SIG-M5 treated with dmso at 0.1 percent for 504 hours (cell line): ENCODE data around the gene LRP2.

Source experiments
- DNase-seq: peaks from one replicate; lab custom pipeline; 2025; ENCODE audit not compliant: unreplicated experiment; lab: John Stamatoyannopoulos, UW

LRP2 gene

DNA sequence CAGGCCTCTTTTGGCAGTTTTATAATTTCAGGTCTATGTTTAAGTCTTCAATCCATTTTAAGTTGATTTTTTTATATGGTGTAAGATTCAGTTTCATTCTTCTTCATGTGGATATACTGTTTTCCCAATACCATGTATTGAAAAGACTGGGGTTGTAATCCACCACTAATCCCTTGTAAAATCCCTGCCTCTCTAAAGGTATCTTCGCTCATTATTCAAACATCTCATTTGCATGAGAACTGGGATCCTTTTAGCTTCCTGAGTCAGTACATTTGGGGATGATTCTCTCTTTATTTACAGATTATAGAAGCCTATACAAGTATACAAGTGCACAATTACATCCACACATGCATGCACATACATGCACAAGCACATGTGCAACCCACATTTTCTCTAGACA, 267.7 kb downstream of the LRP2 start:
- DNase-seq, result no peak

DNA sequence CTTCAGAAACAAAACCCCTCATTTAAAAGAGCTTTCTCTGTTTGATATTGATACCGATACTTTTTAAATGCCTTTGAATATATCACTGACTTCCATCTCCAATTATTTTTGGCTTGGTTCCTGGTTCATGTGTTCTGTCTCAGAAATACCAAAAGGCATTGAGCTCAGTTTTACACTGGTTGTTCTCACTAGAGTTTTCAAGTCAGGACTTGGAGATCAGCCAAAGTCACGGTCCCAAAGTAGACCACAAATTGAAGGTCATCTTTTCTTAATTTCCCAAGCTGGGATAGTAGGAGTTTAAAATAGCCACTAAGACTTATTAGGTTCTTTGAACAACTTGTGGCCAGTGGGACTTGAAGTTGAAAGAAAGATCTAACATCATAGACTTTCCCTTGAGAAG, 268.8 kb downstream of the LRP2 start:
- no peak for DNase-seq

DNA sequence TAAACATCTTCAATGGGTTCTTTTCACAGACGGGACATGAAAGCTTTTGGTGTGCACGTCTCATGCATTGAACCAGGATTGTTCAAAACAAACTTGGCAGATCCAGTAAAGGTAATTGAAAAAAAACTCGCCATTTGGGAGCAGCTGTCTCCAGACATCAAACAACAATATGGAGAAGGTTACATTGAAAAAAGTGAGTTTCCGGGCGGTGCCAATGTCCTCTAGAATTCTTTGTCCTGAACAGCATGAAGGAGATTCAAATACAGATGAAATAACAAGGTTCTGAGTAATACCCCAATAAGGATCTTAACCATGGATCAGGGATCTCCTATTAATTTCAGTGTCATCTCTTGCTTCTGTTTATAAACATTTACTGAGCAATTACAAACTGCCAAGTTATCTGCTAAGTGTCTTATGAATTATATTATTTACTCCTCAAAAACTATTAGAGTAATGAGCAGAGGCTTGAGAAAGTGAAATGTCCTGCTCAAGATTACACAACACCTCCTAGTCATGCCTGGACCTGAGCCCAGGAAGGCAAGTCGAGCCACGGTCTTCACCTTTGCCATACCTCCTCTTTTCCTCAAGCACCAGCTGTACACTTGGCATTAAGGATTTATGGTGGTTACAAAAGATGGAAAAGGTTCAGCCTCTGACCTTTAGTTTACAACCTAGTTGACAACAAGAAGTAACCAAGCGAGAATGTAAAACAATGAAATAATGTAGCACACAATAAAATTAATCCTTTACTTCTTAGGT, 270.4 kb downstream of the LRP2 start:
- no peak for DNase-seq

DNA sequence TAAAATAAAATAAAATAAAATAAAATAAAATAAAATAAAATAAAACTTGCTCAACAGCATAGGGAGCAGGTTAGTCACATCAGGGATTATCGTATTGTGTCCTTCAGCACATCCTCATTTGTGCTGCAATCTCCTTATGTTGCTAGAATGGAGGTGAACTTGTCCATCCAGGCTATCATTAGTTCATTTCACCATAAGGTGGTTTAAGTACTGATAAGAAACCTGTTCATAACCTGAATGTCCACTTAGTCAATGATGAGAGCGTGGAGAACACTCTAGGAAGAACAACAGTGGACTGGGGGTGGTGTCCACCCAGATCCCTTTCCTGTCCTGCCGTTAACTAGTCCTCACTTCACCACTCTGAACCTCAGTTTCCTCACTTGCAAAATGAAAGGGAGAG, 271.1 kb downstream of the LRP2 start:
- DNase-seq, result no peak

DNA sequence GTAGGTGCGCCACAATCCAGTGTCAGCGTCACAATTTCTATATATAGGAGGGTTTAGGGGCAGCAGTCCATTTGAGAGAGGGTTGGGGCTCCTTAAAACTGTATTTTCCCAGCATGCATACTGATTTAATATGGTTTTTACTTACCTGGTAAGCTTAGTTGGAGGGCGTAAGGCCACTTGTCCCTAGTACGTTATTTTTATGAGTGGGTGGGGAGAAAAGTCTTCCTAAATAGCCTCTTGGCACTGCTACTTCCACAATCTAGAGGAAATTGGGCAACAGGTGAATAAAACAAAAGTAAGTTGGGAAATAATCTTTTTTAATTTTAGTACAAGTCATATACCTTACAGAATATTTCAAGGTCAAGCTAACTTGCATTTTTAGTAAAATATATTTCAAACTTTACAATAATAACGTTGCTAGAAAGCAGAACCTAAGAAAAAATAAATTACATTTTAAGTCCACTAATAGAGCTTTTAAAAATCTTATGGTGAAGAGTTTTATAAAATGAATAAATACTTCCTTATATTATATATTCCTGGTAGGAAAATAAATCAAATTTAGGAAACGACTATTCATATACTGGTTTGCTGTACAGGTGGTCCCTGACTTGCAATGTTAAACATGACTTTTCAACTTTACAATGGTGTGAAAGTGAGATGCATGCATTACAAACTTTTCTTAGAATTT, 272.1 kb downstream of the LRP2 start:
- peak; percentile 84 for DNase-seq

DNA sequence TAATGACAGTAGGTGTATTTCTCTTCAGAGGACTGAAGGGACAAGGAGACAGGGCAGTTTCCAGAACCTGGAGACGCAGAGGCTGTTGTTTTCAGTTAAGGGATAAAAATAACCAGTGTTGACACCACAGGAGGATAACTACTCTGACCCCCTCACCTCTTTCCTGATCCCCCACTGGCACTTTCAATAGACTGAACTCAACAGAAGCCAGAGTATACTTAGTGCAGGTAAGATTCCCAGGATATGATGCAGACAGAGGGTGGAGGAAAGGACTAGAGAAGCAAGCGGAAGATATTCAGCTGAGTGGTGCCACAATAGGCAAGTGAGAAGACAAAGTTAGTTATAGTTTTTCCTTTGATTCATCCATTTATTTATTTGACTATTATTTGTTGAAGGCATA, 273.2 kb downstream of the LRP2 start:
- DNase-seq, result no peak

DNA sequence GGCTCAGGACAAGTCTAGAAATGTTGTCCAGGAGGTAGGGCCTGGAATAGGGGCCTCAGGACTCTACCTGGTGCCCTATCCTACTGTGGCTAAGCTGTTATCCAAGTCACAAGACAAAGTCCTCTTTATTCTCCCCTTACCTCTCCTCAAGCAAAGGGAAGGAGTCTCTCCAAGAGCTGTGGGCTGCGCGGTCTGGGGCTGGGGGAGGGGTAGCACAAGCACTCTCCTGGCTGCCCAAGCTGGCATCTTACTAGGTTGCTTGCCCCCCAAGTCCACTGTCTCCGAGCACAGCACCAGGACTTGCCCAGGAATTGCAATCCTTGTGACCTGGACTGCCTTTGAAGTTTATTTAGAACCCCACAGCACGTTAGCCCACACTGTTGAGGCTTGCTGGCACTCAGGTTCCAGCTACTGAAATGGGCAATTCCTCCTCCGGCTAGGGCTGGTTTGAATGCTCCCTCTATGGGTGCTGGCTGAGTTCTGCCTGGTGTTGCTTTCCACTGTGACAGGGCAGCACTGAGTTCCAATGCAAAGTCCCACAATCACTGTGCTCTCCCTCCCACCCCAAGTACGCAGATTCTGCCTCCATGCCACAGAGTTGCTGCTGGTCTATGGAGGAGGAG, 274.5 kb downstream of the LRP2 start:
- no peak for DNase-seq

DNA sequence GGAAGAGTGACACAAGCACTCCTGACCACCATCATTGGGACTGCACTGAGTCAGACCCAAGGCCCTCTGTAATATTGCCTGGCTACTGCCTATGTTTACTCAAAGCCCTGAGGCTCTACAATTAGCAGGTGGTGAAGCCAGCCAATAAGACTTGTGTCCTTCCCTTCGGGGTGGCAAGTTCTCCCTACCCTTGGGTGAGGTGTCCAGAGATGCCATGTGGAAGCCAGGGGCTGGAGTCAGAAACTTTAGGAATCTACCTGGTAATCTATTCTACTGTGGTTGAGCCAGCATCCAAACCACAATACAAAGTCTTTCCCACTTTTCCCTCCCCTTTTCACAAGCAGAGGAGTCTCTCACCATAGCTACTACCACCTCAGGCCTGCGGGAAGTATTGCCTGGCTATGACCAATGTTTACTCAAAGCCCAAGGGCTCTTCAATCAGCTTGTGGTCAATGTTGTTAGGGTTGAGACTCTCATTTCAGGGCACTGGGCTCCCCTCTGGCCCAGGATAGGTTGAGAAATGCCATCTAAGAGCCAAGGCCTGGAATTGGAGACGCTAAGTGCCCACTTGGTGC, 275.4 kb downstream of the LRP2 start:
- DNase-seq, result no peak

DNA sequence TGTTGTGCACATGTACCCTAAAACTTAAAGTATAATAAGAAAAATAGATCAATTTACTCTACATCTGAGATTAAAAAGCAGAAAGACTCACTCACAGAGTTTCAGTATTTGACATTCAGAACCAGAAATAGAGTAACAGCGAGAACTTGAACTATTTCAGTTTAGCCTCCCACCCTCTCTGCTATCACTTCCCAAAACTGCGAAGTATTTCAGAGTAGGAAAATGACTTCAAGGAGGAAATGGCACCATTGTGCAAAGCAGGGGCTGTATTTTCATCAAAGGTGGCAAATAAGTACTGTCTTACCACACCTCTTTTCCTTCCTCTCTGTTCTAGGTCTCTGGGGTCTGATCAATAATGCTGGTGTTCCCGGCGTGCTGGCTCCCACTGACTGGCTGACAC, 279.3 kb downstream of the LRP2 start:
- peak; percentile 93 for DNase-seq

DNA sequence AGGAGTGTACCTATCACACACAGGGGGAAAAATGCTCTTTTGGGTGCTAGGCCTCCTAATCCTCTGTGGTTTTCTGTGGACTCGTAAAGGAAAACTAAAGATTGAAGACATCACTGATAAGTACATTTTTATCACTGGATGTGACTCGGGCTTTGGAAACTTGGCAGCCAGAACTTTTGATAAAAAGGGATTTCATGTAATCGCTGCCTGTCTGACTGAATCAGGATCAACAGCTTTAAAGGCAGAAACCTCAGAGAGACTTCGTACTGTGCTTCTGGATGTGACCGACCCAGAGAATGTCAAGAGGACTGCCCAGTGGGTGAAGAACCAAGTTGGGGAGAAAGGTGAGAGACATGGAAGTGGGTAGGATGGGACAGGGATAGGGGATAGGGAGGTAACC, 280.8 kb downstream of the LRP2 start:
- DNase-seq, result no peak

DNA sequence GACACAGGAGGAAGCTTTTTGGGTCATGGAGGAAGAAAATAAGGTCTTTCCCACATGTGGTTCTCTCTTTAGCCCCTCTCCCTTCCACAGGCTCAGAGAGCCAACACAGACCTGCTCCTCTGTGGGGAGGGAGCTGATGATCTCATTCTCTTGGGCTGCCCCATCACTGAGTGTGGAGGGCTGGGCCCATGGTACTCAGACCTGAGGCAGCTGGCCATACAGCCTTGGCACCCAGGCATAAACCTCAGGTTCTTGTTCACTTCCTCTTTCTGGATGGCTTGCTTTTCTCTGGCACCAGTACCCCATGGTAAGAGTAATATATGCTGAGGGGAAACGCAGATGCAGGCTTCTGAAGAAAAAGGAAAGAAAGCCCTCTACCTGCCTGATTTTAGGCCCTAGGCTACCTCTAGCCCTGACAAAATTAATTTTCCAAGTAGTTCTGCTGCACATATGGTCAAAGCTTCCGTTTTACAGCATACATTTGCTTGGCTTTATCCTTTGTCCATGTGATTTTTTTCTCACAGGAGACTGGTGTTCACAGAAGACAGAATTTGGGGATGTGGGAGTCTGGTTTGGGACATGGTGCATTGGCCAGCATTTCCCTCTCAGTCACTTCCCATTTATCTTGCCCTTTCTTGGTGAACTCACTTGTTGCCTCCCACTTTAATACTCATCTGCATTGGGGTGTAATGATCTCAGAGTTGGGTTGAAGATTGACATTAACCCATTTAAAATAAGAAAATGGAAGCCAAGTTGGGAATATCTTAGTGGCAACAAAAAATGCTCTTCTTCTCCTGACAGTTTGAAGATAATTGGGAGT, 281.9 kb downstream of the LRP2 start:
- DNase-seq, result peak; percentile 63

DNA sequence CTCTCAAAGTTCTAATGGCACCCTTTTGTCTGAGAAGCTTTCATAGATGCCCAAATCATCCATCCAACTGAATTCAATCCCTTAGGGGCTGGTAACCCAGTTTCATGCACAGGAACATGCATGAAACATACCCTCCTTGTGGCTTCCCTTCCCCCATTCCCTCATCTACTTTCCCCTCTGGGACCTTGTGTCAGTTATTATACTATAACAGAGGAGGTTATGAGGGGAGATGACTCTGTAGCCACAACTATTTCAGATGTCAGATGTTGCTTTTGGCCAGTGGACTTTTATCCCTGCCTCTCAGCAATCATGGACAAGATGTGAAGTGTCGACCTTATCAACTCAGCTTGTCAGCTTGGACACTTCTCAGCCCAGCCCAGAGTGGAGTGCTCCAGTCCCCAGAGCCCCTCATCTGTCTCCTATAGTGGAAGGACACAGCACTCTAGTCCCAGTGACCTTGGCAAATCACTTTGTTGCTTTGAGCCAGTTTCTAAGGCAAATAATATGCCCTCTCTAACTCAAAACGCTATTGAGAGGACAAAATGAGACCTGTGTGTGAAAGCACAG, 284.6 kb downstream of the LRP2 start:
- no peak for DNase-seq
